Gastrocnemius medialis (tissue), 4 donors: ENCODE measurements around the gene TAF1B. TPM values are rescaled to one million over a fixed set of nuclear protein-coding genes. Genes with fewer than 3 reads are reported as not detected.

Experiments
- ATAC-seq, 2 donors: fragments of 150-250 bp; one replicate each; pipeline ENCODE4 v1.9.1; 2016
- DNase-seq, 2 donors: peaks; one replicate each; pipeline ENCODE4 v3.0.0-alpha.2; 2019
- H3K27ac ChIP-seq, 4 donors: fragments of 200-600 bp; sonication (generic); 1 replicate in 1 of 4; 2 replicates in 3 of 4; pipeline ENCODE4 v1.5.1; 2016 to 2018; ENCODE audit warnings: mild to moderate bottlenecking in 2 of 4, moderate library complexity in 1 of 4
- H3K27me3 ChIP-seq, 3 donors: fragments of 200-600 bp; sonication (generic) in 2 of 3; 1 replicate in 1 of 3; 2 replicates in 2 of 3; pipeline versions ENCODE4 v1.5.1 to v1.6.0; 2016 to 2019; ENCODE audit warnings: mild to moderate bottlenecking in 1 of 3, moderate library complexity in 1 of 3
- H3K36me3 ChIP-seq, 2 donors: fragments of 200-600 bp; sonication (generic) in 1 of 2; one replicate each; pipeline ENCODE4 v1.5.1; 2017 to 2018
- H3K4me1 ChIP-seq, 2 donors: fragments of 200-600 bp; sonication (generic) in 1 of 2; one replicate each; pipeline ENCODE4 v1.5.1; 2016 to 2017; ENCODE audit warnings: mild to moderate bottlenecking in 2 of 2
- H3K4me3 ChIP-seq, 4 donors: fragments of 200-600 bp; sonication (generic) in 3 of 4; 1 replicate in 1 of 4; 2 replicates in 3 of 4; pipeline ENCODE4 v1.5.1; 2016 to 2019; ENCODE audit warnings: mild to moderate bottlenecking in 2 of 4
- H3K9me3 ChIP-seq, 3 donors: fragments of 200-600 bp; sonication (generic) in 2 of 3; 1 replicate in 1 of 3; 2 replicates in 2 of 3; pipeline ENCODE4 v1.5.1; 2016 to 2019
- CTCF ChIP-seq, 5 experiments: fragments of 450-650 bp in 3 of 5; fragments of 200-600 bp in 2 of 5; sonication (generic) in 2 of 5; IDR thresholded peaks in 4 of 5; conservative IDR thresholded peaks in 1 of 5; 1 replicate in 4 of 5; 2 replicates in 1 of 5; pipeline ENCODE4 v1.5.1; 2016 to 2019; ENCODE audit warnings: antibody characterized with exemption in 5 of 5, mild to moderate bottlenecking in 3 of 5, moderate library complexity in 3 of 5
- POLR2A ChIP-seq, 2 donors: fragments of 450-650 bp; IDR thresholded peaks; one replicate each; pipeline ENCODE4 v1.6.1; 2017; ENCODE audit warnings: antibody characterized with exemption in 2 of 2, mild to moderate bottlenecking in 2 of 2, moderate library complexity in 2 of 2
- in situ Hi-C, 4 donors: fragments of 200-750 bp; cut with MboI; loops; one replicate each; pipeline versions ENCODE4 v1.15.0 to v1.8.0; 2017; ENCODE audit warnings: low sequenced_read_pairs in 4 of 4
- intact Hi-C: fragments of 100-400 bp; cut with DNase I; formaldehyde crosslinking; loops from one replicate; pipeline ENCODE4 v1.15.1; 2023; ENCODE audit warnings: low total_unique reads
- total RNA-seq, 4 donors: library from RNA; depleted of rRNA; stranded (reverse); fragments of >200 nt; gene quantifications; one replicate each; pipeline versions ENCODE4 v1.1.0 to v1.2.3, GENCODE V29; 2016

TAF1B gene
- total RNA-seq, 4 donors from 2014 or later = 5.0 to 8.4 (median 7.3) TPM

- ATAC-seq (no peak), DNase-seq (no peak)
- intact Hi-C loops = no loop called here
- Histone ChIP-seq H3K36me3 (peaks cover 0 to 11% of the 10 kb centered on the region in 2 donors), H3K4me3 (no peak overlapping the region), H3K27ac (no peak overlapping the region), H3K27me3 (no peaks in the 10 kb centered on the region), H3K4me1 (no peaks in the 10 kb centered on the region), H3K9me3 (no peaks in the 10 kb centered on the region)
- TF ChIP-seq CTCF (IDR thresholded peaks at IDR 0.05 in 4 of 5, conservative IDR thresholded peaks at IDR 0.05 in 1 of 5) = no peak
- in situ Hi-C loops = no loop called here
Measured at GRCh38 chr2:9908639-9909038, 65.4 kb downstream of the TAF1B start.

GRCh38 chr2:9909106-9909505, 65.8 kb downstream of the TAF1B start:
- no peaks in the 10 kb centered on the region for H3K27me3 ChIP-seq
- intact Hi-C loops (no loop called here), in situ Hi-C loops (no loop called here)
- TF ChIP-seq POLR2A (IDR thresholded peaks at IDR 0.05) (no peak), CTCF (IDR thresholded peaks at IDR 0.05 in 4 of 5, conservative IDR thresholded peaks at IDR 0.05 in 1 of 5) (no peak)
- no peaks in the 10 kb centered on the region for H3K9me3 ChIP-seq
- no peak overlapping the region for H3K4me3 ChIP-seq
- H3K4me1 ChIP-seq = no peaks in the 10 kb centered on the region
- DNase-seq (no peak), ATAC-seq (no peak)
- H3K27ac ChIP-seq = no peak overlapping the region
- H3K36me3 ChIP-seq = peaks cover 0 to 15% of the 10 kb centered on the region in 2 donors

GRCh38 chr2:9910699-9911098, 67.4 kb downstream of the TAF1B start:
- H3K4me1 ChIP-seq = no peaks in the 10 kb centered on the region
- intact Hi-C loops = loop anchor here (5.0 kb wide), 1 partner anchor 98 kb away; no protein-coding TSS in a partner anchor
- no peak overlapping the region for H3K4me3 ChIP-seq
- ATAC-seq = no peak
- H3K27ac ChIP-seq = no peak overlapping the region
- TF ChIP-seq POLR2A (IDR thresholded peaks at IDR 0.05) (no peak), CTCF (IDR thresholded peaks at IDR 0.05 in 4 of 5, conservative IDR thresholded peaks at IDR 0.05 in 1 of 5) (no peak)
- in situ Hi-C loops = no loop called here
- no peaks in the 10 kb centered on the region for H3K27me3 ChIP-seq
- no peak for DNase-seq
- H3K9me3 ChIP-seq = no peaks in the 10 kb centered on the region
- peaks cover 0 to 23% of the 10 kb centered on the region in 2 donors for H3K36me3 ChIP-seq

- H3K27me3 ChIP-seq = no peaks in the 10 kb centered on the region
- no peaks in the 10 kb centered on the region for H3K4me1 ChIP-seq
- H3K36me3 ChIP-seq = peaks cover 0 to 23% of the 10 kb centered on the region in 2 donors
Measured at GRCh38 chr2:9912468-9912867, 69.2 kb downstream of the TAF1B start.

GRCh38 chr2:9914384-9915065, 71.3 kb downstream of the TAF1B start:
- H3K27ac ChIP-seq = no peak overlapping the region
- no peak for TF ChIP-seq CTCF (IDR thresholded peaks at IDR 0.05 in 4 of 5, conservative IDR thresholded peaks at IDR 0.05 in 1 of 5)
- no peak for TF ChIP-seq POLR2A (IDR thresholded peaks at IDR 0.05)
- peak; percentile 75 to 80 for ATAC-seq
- no peak overlapping the region for H3K4me3 ChIP-seq
- intact Hi-C loops = loop anchor here (5.0 kb wide), 1 partner anchor 102 kb away; no protein-coding TSS in a partner anchor
- H3K4me1 ChIP-seq = peaks cover 0 to 6% of the 10 kb centered on the region in 2 donors
- H3K27me3 ChIP-seq = no peaks in the 10 kb centered on the region
- H3K9me3 ChIP-seq = no peaks in the 10 kb centered on the region
- in situ Hi-C loops = no loop called here
- peak; percentile 11 to 44 for DNase-seq
- H3K36me3 ChIP-seq = peaks cover 0 to 23% of the 10 kb centered on the region in 2 donors

More at GRCh38 chr2:9912468-9912867, 69.2 kb downstream of the TAF1B start:
- Histone ChIP-seq H3K9me3 (no peaks in the 10 kb centered on the region), H3K27ac (no peak overlapping the region), H3K4me3 (no peak overlapping the region)
- no peak for ATAC-seq
- no peak for DNase-seq
- in situ Hi-C loops = no loop called here
- TF ChIP-seq POLR2A (IDR thresholded peaks at IDR 0.05) = no peak
- intact Hi-C loops = loop anchor here (5.0 kb wide), 1 partner anchor 100 kb away; no protein-coding TSS in a partner anchor
